HG02588 (cell line): ENCODE data around the gene SPSB1.
"Not testable (repeated sequence)": the region's sequence is repeated elsewhere in the genome, so short reads cannot be mapped to it uniquely, and the experiment has no call there.

Experiments
- ATAC-seq: cut with Tn5 transposase; IDR thresholded peaks from one replicate; pipeline ENCODE4 v1.9.1; 2021; ENCODE audit warnings: mild to moderate bottlenecking, moderate library complexity; ENCODE audit not compliant: unreplicated experiment

SPSB1 gene

GRCh38 chr1:9299571-9300541, 7.2 kb downstream of the SPSB1 start:
- ATAC-seq, result not testable (repeated sequence)

- no peak for ATAC-seq
Measured at GRCh38 chr1:9300573-9300972, 7.9 kb downstream of the SPSB1 start.

GRCh38 chr1:9302745-9303524, 10.2 kb downstream of the SPSB1 start:
- ATAC-seq, result no peak

GRCh38 chr1:9303916-9304315, 11.2 kb downstream of the SPSB1 start:
- ATAC-seq, result no peak

- ATAC-seq, result no peak
Measured at GRCh38 chr1:9305216-9305615, 12.5 kb downstream of the SPSB1 start.

- no peak for ATAC-seq
Measured at GRCh38 chr1:9306006-9306405, 13.3 kb downstream of the SPSB1 start.

GRCh38 chr1:9307303-9307702, 14.6 kb downstream of the SPSB1 start:
- ATAC-seq, result no peak

- ATAC-seq, result no peak
Measured at GRCh38 chr1:9308236-9308785, 15.6 kb downstream of the SPSB1 start.

GRCh38 chr1:9309080-9309479, 16.4 kb downstream of the SPSB1 start:
- ATAC-seq, result no peak

GRCh38 chr1:9309991-9310390, 17.3 kb downstream of the SPSB1 start:
- ATAC-seq, result no peak

- ATAC-seq, result no peak
Measured at GRCh38 chr1:9311029-9311428, 18.3 kb downstream of the SPSB1 start.

GRCh38 chr1:9311479-9311878, 18.8 kb downstream of the SPSB1 start:
- ATAC-seq, result no peak

- ATAC-seq, result no peak
Measured at GRCh38 chr1:9312168-9312720, 19.6 kb downstream of the SPSB1 start.

- ATAC-seq, result no peak
Measured at GRCh38 chr1:9313576-9313975, 20.9 kb downstream of the SPSB1 start.

- ATAC-seq, result no peak
Measured at GRCh38 chr1:9314111-9314510, 21.4 kb downstream of the SPSB1 start.

GRCh38 chr1:9314711-9315379, 22.2 kb downstream of the SPSB1 start:
- ATAC-seq, result no peak

- ATAC-seq, result no peak
Measured at GRCh38 chr1:9315411-9316079, 22.9 kb downstream of the SPSB1 start.

GRCh38 chr1:9316080-9316444, 23.4 kb downstream of the SPSB1 start:
- no peak for ATAC-seq

- no peak for ATAC-seq
Measured at GRCh38 chr1:9316512-9316911, 23.8 kb downstream of the SPSB1 start.

- no peak for ATAC-seq
Measured at GRCh38 chr1:9317072-9317471, 24.4 kb downstream of the SPSB1 start.
